GM19372 (cell line): Measurements from ENCODE around the gene NAT10.

Experiments used
- ATAC-seq: cut with Tn5 transposase; IDR thresholded peaks from one replicate; pipeline ENCODE4 v1.9.1; 2021; ENCODE audit warnings: mild to moderate bottlenecking, low read depth, moderate library complexity; ENCODE audit not compliant: unreplicated experiment

Gene NAT10

DNA sequence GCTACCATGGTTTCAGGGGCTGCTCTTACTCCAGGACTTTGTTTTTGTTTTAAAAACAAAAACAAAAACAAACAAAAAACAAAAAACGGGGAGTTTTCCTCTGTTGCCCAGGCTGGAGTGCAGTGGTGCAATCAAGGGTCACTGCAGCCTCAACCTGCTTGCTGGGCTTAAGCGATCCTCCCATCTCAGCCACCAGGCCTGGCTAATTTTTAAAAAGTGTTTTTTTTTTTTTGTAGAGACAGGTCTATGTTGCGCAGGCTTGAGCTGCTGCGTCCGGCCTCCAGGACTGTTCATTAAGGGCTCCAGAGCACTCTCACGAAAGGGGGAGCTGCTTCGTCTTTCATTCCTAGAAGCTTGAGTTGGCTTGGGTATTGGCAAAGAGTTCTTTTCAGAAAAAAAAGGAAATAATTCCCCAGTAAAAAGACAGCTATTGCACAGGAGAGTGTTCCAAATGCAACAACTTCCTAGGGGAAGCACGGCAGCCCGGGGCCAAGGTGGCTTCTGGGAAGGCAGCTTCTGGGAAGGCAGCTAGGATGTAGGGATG, 78.5 kb downstream of the NAT10 start:
- ATAC-seq, result no peak

DNA sequence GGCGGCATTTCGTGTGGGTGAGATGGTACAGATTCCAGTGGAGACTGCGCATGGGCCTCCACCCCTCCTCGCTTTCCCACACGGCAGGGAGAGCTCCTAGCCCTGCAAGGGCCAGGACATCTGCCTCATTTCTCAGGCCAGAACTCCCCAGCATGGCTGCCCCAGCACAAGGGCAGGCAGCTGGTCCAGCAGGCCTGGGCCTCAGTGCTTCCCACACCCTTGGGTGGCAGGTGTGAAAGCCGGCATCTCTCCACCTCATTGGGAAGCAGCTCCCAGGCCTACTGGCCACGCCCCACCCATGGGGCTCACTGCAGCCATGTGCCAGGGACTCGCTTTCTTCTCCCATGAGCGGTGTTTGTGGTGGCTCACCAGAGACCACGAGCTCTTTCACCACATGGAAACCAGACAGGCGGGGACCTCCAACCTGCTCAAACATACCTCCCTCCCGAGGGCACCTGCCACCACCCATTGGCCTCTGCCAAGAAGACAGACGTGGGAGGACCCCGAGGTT, 79.1 kb downstream of the NAT10 start:
- no peak for ATAC-seq

DNA sequence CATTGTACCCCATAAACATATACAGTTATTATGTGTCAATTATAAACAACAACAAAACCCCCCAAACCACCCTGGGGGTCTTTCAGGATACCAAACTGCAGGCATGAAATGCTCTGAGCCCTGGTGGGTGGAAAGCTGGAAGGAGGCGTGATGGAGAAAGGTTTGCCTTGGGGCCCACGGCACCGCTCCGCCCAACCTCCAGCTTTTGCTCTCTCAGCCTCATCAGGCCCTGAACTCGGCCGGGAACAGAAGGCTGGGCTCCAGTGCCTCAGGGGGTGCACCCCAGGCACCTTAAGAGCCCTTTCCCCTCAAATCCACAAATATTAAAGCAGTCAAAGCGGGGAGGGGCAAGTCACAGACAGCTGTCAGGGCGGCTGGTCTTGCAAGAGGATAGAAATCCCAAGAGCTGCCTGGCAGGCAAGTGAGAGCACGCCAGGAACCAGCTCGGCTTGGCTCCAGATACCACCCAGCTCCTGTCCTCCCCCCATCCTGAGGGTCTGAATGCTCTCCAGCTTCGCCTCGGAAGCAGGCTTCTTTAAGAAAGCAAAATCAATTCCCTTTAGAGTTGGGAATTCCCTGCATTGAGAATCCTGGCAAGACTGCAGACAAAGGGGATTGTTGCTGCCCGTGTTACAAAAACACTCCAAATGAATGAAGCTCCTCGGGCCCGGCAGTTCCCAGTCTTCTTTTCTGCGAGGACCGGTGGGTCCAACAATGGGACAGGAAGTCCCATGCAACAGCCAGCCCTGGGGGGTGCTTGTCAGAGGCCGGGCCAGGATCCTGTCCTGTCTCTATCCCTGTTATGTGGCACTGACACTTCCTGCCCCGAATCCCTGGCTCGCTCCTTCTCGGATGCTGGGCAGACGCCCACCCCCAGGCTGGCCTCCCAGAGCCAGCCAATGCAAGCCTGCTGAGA, 80.8 kb downstream of the NAT10 start:
- ATAC-seq, result no peak

DNA sequence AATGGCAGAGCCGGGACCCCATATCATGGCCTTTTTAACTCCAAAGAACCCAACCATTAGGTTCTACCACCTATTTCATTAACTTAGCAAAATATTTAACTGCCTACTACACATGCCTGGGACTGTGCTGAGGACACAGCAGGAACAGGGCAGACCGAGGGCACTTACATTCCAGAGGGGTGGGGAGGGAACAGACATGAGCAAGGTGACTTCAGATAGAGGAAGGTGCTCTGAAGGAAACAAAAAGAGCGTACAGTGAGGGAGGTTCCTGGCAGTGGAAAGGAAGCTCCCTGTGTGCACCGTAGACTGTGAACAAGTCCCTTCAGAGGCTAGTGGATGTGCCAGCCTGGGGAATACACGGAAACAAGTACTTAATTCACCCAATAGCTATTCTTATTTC, 82.8 kb downstream of the NAT10 start:
- no peak for ATAC-seq

DNA sequence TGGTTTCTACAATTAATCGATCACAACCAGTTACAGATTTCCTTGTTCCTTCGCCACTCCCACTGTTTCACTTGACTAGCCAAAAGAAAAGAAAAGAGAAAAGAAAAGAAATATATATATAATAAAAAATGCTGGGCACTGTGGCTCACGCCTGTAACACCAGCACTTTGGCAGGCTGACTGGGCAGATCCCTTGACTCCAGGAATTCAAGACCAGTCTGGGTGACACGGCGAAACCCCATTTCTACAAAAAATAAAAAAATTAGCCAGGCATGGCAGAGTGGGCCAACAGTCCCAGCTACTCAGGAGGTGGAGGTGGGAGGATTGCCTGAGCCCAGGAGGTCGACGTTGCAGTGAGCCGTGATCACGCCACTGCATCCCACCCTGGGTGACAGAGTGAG, 83.8 kb downstream of the NAT10 start:
- ATAC-seq, result no peak

DNA sequence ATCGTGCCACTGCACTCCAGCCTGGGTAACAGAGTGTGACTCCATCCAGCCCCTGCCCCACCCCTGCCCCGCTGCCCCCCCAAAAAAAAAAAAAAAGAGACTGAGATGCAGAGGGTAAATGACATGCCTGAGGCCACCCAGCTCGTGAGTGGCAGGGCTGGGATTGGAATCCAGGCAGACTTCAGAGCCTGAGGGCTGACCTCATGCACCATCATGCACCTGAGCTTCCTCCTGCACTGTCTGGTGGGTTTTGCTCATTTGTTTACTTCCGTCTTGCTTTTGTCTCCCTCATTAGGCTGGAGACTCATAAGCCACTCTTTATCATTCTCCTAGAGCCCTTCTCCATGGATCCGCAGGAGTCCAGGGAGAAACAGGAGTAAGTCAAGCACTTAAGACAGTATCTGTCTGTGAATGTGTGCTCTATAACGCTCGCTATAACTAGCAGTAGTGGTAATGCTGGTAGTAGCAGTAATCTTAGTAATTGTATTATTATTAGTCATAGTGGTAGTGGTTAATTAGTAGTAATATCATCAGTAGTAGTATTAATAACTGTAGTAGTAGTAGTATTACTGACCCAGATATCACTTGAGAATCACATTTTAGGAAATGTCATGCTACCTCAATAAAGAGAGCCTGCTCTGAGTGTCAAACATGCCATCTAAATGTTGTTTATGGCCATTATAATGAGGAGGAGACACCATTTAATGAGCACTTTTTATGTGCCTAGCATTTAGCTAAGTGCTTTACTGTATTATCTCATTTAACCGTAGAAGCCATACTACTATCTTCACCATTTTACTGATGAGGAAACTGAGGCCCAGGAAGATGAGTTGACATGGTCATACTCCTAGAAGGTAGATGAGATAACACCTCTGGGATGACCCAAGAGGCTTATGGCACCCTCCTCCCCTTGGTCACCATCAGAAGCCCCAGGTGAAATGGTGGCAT, 85.0 kb downstream of the NAT10 start:
- no peak for ATAC-seq

DNA sequence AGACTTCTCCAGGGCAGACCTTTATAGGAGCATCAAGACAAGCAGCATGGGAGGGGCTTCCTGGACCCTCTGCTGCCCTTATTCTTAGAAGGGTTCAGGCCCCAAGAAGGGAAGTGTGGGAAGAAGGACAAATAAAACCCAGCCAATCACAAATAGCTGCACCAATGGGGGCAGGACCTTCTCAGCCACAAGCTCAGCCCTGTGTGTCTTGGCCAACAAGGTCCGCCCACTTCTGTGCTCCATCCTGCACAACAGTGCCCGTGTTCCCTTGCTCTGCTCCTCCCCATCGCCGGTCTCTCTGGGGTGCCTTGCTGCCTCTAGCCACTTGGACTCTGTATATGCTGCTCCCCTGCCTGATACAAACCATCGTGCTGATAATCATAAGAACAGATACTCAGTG, 86.1 kb downstream of the NAT10 start:
- ATAC-seq, result no peak

DNA sequence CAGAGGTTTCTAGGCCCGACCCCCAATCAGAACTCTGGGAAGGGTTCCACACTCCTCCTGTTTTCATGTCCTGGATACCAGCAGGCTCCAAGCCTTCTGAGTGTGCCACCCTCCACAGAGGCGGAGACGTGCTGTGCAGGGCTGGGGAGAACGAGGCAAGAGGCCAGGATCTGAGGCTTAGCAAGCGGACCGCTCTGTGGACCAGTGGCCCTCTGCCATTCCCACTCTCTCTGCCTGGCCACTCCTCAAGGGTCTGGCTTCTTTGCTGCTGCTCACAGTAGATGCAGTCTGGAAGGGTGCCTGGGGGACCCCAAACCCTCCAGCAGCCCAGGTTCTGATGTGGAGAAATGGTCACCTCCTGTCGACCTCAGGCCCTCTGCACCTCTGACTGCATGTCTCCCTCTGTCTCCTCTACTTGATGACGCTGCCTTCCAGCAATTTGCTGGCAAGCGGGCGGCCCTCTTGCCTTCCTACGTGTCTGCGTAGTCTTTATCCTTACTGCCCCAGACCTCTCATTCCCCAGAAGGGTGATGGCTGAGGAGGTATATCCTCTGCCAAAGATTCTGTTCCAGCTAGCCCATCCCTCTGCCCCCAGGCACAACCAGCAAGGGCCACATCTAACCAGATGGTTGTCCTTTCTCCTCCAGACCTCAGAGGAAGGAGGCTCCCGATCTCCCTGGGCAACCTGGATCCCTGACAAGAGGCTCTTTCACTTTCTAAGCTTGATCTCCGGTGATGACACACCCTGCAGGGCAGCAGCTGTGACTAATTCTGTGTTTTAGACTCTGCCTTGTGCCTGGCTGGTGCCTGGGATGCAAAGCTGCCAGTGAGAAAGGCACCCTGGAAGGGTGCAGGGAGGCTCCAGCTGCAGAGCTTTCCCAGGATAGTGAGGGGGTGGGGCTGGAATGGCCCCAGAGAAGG, 87.3 kb downstream of the NAT10 start:
- ATAC-seq, result no peak

DNA sequence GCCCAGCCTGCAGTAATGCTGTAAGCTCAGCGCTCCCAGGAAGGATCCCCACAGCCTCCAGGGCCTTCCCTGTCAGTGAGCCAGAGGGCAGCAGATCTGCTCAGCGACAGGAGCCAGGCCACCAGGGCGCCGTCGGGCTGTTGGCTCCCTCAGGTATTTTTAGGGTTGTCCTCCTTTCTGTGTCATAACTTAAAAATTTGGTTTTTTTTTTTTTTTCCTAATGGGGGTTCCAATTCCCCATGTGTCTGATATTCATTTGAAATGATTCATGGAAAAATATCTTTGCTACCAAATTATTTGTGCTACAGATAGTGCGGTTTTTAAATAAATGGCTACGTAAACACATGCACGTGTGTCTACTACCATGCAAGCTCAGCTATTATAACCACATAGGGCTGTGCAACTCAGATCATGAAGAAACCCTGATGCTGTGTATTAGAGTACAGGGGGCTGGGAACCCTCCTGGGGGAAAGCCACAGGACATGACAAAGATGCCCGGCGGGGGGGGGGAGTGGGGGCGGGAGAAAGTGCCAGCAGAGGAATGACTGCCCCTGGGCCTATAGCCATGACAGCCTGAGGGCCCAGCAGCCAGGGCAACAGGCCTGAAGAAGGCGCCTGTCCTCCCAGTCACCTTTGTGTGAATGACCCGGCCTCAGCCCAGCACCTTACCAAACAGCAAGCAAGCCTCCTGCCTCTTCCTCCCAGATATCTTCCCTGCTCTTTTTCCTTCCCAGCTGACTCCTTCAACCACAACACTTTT, 89.3 kb downstream of the NAT10 start:
- no peak for ATAC-seq
